NB4 (cell line): ENCODE data around the gene DLGAP4.

Experiments
- CTCF ChIP-seq: IDR thresholded peaks from one replicate; pipeline ENCODE4 v1.5.1; 2012; ENCODE audit warnings: low read depth, low read length
- MAX ChIP-seq: IDR thresholded peaks from 2 replicates; pipeline ENCODE4 v1.6.1; 2011; ENCODE audit warnings: low read depth, low read length
- POLR2A ChIP-seq: IDR thresholded peaks from 2 replicates; pipeline ENCODE4 v1.6.1; 2011; ENCODE audit warnings: mild to moderate bottlenecking; ENCODE audit not compliant: insufficient read length; ENCODE audit errors: extremely low read depth

GRCh38 chr20:36525620-36526365 is 219.7 kb downstream of the DLGAP4 start:
- TF ChIP-seq CTCF (no peak), POLR2A (no peak), MAX (no peak)
